NOMO-1 treated with DMSO at 0.1 percent for 48 hours (cell line): ENCODE data around the gene JMJD4.

Experiments used
- DNase-seq: peaks from one replicate; lab custom pipeline; 2025; ENCODE audit not compliant: unreplicated experiment; lab: John Stamatoyannopoulos, UW

JMJD4 gene

DNA sequence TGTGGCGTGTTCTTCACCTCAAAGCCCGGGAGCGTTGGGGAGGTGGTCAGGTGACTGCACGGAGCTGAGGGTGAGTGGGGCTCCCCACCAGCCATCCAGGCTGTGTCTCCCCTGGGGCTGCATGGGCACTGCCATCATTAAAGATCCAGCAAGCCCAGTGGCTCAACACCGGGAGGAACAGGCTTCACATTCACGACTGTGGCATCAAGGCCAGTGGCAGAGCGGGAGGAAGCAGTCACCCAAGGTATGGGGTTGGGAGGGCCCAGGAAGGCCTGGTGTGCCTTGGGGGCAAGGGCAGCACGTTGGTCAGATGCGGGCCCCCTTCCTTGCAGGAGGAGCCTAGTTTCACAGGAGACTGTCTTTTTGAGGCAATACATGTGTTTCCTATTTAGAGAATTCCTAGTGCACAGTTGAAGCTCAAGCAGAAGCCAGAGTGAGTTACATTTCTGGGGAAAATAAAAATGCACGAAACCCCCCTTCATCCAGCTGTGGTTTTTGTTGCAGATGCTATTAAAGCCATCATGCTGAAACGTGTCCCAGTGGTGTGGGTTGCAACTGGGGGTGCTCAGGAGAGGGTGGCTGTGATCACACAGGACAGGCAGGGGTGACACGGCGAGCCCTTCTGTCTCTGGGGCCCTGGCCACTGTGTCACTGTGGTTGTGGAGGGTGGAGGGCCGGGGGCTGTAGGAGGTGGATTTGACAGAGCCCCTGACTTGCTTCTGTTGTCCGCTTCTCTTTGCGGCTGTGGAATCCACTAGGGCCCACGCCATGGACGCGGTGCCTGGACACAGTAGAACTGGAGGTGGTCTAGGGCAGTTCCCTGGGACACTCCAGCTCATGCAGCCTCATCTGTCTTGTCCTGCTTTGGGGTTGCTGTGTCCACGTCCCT, 34.2 kb upstream of the JMJD4 start:
- no peak for DNase-seq

DNA sequence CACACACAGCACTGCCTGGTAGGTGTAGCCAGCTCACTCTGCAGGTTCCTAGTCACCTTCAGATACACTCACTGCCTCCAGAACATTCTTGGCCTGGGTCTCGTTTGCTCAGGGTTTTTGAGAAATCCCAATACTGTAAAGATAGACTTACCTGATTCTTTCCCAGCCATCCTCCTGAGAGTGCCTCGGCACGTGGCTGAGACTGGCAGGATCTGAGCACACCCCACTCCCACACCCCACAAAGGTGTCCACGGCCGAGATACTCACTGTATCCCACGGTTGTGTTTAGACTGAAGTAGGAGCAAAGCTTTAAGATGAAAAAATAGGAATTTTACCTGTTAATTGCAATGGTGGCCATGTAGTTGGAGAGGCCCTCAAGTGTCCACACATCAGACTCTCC, 33.5 kb upstream of the JMJD4 start:
- no peak for DNase-seq

DNA sequence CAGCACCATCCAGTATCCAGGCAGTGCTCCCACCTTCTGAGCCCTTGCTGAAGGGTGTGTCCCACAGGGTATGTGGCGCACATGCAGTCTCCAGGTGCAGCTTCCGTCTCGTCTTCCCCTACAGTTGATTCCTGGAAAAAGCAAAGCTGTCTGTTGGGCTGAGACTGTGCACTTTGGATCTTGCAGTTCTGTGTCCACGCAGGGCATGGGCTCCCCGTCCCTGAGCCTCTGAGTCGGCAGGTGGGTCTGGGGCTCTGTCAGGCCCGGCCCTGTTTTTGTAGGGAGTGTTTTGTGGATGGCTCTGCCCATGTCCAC, 33.0 kb upstream of the JMJD4 start:
- no peak for DNase-seq

DNA sequence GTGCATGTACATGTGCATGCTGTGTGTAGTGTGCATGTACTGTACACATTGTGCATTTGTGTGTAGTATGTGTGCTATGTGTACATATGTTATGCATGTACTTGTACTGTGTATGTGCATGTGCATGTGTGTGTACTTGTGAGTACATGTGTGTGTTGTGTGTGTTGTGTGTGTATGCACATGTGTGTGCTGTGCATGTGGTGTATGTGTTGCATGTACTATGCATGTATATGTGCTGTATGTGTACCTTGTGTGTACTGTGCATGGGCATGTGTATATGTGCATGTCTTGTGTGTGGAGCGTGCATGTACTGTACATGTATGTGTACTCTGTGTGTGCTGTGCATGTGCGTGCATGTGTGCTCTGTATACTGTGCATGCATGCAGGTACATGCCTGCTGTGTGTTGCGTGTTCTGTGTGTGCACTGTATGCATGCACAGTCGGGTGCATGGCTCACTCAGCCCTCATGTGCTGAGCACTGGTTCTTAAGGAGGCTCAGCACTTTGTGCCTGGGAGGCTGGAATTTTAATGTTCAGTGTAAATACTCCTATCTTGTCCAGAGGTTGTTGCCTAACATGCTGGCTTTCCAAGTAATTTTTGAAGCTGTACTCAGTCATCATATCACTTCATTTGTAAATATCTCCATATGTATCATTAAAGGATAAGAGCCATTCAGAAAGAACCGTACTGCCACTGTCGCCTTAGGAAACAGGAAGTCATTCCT, 32.5 kb upstream of the JMJD4 start:
- no peak for DNase-seq

DNA sequence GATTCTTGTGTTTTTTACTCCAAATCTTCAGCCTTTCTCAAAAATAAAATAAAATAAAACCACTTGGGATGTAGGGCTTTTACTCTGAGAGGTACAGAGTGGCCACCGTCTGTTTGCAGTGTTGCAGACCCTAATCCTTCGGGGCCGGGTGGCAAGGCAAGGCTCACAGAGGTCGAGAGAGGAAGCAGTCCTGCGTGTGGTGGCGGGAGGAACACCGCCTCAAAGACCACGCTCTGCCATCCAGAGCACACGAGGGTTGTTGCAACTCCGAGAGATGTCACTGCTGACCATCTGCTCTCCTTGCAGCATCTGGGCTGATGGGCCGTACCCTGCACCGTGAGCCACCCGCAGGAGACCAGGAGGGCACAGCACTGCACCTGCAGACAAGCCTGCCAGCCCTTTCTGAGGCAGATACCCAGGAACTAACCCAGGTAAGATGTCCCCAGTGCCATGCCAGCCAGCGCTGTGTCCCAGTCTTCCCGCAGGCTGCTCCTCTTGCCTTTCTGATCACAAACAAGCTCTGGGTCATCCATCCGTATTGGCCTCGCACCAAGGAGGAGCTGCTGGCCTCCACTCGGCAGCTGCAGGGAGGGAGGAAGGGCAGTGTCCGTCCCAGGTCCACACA, 31.7 kb upstream of the JMJD4 start:
- no peak for DNase-seq

DNA sequence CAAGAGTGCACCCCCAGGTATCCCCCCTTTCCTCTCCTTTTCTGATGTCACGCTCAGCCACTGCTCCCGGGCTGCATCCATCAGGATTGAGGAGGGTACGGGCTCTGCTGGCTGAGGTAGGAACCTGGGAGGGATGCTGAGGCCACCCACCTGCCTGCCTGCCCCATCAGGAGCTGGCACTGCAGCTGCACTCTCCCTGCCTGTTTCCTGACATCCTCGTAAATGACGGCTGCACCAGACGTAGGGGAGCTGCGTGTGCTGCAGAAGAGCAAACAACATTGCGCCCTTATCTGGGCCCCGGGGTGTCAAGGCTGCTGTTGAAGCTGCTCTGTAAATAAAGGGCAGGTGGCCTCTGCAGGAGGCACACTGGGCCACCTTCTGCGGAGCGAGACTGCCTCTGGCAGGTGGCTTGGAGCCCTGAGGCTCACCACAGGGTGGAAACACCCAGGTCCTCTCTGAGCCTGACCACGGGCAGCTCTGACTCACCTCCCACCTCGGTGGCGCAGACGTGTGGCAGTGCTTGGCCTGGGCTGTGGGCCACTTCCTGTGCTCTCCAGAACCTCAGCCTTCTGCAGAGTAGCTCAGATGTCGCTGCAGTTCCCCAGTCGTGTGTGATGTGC, 31.0 kb upstream of the JMJD4 start:
- peak; percentile 11 for DNase-seq

DNA sequence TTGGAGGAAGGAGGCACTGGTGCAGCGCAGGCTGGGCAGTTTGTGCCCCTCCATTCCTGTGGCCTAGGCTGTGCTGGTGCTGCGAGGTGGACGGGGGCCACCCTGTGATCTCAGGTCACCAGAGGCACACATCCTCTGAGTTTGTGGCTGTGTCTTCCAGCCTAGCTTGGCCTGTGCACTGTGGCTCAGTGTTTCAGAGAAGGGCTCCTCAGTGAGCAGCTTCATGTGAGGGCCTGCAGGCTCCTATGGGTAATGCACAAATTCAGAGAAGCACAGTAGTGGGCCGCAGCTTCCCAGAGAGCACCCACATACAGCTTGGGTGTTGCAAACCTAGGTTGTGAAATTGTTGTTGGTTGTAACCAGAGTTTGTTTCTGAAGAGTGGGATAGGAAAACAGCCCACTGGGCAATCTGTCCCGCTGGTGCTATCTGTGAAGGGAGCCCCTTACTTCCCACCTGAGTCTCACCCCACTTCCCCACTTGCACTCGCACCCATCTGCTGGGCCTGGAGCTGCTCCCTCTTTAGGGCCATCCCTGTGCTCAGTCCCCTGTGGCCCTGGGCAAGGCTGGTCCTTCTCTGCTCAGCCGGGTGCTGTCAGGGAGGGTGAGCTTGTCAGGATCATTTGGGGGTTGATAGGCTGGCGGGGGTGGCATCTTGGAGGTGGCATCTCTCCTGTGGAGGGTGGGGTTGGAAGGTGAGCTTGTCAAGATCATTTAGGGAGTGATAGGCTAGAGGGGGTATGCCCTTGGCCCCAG, 30.3 kb upstream of the JMJD4 start:
- no peak for DNase-seq

DNA sequence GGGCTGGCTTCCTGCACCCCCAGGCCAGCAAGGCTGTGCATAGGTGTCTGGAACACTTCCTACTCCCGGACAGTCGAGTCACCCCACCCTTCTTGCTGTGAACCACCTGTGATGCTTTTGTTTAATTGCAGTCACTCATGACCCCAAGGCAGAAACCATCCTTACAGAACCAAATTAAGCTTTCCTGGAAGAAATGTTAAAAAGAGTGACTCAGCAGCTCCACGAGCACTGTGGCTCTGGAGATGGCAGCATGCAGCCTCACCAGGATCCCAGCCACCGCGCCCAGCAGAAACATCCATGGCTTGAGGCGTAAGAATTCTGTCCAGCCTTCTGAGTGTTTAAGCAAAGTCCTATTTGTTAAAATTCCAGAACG, 28.9 kb upstream of the JMJD4 start:
- no peak for DNase-seq

DNA sequence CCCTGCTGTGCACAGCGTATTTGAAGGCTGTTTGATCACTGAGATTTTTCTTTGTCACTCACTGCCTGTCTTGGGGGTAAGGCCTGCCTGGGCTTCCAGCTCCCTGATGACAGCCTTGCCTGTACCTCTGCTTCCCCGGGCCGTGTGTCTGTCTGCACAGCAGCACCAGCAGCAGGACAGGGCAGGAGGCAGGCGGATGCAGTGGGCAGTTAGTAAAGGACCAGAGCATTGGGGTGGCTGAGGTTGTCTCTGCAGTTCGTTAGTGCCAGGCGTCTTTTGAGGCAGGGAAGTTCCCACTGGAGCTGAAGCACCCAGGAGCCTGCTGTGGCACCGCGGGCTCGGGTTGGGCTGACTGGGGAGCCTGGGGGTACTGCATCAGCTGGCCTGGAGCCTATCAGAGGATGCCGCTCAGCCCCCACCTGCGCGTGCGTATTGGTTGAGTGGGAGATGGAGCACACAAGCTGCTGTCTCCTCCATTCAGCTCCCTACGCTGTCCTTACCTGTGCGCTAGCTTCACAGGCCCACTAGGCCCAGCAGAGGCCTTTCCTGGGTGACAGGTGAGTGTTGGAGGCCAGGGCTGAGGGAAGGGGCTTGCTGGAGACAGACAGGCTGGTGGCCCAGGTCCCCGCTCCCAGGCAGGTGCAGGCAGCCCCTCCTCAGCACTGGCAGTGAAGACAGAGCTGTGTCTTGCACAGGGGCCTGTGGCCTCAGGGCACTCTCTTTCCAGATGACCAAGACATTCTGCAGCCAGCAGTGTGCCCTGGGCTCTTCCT, 28.3 kb upstream of the JMJD4 start:
- DNase-seq = no peak

DNA sequence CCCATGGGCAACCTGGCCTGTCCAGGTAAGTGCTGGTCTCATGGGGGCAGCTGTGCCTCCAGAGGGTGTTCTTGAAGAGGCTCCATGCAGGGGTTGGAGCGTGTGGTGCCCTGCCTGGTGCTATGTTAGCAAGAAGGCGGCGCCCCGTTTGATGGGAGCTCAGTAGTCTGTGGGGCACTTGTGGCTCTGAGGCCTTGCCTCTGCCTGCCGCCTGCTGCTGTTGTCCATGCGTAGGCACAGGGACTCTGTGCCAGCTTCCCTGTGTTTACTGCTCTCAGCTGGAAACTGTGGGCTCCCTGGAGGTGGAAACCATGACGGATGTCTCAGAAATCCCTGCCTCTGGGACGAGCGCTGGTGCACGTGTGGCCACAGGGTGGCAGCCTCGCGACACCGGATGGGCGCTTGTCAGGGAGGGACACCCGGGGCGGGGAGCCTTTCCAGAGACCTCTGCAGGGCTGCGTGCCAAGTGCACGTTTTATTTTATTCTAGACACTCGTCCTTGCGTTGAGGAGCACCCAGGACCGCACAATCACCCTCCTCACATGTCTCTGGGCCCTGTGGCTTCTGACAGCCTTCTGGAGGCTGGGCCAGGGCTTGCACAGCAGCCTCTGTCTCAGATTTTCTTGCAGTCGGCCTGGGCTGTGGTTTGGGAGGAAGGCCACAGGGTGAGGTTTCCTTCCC, 27.3 kb upstream of the JMJD4 start:
- DNase-seq = peak; percentile 58

DNA sequence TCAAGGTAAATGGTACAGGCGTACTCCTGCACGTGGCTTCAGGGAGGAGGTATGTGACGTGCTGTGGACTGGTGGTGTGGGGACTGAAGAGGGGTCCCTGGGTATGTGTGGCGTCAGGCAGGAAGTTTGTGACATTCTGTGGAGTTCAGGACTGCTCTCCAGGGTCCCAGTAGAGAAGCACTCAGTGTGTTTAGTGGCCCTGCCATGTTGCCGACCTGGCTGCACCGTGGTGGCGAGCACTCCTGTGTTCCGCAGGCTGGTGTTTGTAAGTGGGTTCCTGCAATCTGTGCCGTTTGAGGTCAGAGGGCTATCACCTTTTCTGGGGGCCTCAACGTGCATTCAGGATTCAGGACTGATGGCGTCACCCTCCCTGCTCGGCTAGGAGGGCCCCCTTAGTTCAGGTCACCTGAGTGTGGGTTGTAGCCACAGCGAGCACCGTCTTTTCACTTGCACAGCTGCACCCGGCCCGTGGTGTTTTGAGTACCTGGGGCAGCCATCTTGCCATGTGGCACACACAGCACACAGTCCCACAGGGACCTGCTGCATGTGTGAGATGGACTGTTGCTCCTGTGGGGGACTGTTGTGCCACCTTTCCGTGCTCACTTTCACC, 26.6 kb upstream of the JMJD4 start:
- no peak for DNase-seq

DNA sequence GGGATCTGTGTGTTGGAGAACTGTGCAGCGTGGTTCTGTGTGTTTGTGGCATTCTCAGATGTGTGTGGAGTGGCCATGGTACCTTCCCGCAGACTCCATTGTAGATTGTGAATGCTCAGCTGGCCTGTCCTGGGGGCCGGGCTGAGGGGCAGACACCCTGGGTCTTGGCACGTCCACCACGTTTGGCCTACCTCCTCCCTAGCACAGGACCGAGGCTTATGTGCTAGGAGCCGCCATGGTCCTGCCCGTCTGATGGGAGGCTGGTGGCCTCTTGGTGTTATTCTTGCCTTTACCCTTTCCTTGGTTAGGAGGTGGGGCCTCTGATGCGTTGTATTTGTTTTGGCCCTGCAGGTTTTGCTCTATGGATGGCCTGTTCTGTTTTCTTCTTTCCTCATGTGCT, 25.3 kb upstream of the JMJD4 start:
- no peak for DNase-seq

DNA sequence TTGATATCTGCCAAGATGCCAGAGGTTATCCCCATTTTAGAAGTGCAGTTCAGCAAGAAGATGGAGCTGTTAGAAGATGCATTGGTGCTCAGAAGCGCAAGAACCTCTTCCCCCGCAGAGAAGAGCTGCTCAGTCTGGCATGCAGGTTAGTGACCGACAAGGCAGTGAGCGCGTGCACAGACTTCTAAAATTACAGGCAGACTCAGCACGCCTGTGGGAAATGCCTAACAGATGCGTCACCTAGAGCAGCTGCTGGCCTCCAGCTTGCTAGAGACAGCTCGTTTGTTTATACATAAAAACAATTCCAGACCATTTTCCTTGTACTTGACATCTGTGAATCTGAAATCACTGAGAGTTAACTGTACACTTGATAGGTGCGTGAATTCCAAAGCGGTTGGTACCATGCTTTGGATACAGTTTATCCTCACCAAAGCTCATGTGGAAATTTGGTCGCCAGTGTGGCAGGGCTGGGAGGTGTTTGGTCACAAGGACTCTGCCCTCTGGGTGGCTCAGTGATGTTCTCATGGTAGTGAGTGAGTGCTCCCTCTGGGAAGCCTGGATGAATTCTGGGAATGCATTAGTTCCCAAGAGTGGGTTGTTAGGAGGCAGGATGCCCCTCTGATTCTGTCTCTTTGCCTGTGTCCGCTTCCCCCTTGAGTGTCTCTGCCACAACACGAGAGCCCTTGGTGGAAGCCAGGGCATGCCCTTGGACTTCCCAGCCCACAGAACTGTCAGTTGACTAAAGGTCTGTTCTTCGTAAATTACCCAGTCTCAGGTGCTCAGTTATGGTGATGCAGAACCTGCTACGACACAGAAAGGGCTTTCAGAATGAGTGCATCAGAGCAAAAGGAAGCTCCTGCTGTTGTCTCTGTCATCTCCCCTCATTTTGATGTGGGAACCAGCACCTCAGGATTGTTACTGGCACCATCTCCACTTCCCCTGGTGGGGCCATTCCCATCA, 24.5 kb upstream of the JMJD4 start:
- no peak for DNase-seq

DNA sequence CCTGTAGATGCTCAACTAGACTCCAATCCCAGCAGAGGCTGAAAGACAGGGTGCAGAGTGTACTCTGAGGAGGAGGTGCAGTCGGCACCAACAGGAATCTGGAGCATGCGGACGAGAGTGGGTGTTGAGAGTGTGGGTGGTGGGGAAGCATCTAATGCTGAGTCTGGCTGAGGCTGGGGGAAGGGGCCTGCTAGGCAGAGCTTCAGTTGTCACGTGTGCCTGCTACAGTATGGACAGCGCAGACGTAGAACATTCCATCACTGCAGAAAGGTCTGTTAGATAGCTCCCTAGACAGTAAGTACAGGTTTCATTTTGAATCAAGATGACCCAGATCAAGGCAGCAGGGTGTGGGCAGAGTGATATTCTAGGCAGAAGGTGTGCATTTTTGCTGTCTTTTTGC, 23.3 kb upstream of the JMJD4 start:
- DNase-seq = no peak

DNA sequence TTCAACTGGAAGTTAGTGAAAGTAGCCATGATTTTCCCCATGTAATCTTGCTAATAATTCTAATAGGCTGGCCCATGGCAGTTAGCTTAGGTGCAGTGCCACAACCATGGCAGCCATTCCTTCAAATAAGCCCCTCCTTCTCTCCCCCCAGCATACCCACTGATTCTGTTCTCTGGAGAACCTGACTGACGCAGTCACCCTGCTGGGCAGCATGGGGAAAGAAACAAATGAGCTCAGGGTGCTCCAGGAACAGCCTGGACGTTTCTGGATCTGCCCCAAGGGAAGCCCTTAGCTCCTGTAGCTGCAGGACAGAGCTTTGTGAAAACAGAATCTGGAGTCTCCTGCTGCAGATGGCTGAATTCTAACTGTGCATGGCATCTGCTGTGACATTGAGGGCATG, 22.7 kb upstream of the JMJD4 start:
- DNase-seq = no peak

DNA sequence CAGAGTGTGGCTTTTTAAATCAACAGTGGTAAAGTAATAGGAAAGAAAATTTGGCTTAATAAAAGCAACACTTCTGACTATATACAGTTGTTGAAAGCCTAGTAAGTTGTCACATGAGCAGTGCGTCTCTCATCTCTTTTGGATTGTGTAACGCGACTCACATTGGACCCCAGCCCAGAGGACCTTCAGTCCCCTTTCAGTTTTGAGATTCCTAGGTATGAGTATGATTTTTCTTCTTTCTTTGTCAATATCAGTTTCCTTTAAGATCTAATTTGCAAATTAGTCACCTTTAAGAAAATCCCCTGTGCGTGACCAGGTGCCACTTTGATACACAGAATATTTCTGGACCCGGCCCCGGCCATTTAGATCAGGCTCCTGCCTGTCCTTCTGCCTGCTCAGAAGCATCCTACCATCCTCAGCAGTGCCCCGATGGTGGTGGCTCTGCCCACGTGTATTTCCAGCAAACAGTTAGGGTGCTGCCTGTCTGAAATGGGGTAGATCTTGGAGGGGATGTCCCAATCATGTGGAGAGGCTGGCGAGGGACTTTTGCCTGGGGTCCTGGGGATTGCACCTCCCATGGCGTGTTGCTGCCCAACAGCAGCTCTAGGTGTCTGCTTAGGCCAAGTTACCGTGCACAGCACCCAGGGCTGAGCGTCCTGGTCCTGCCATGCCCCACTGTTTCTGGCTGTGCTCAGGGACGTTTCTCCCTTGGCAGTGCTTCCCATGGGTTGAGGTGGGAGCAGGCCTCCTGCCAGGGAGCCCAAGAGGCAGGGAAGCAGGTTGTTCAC, 21.3 kb upstream of the JMJD4 start:
- no peak for DNase-seq

DNA sequence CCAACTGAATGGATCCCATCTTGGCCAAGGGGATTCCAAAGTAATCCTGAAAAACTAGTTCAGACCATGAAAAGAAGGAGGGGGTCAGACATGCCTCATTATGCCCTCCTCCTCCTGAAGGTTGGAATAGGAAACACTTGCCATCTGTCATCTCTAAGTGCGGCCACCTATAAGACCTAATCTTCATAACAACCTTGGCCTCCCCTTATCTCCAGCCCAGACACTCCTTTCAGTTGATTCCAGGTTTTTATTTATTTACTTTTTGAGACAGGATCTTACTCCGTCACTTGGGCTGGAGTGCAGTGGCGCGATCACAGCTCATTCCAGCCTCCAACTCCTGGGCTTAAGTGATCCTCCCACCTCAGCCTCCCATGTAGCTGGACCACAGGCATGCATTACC, 19.9 kb upstream of the JMJD4 start:
- no peak for DNase-seq
